Measurements from ENCODE around the gene WDR37. TPM values are rescaled to one million over a fixed set of nuclear protein-coding genes. Genes with fewer than 3 reads are reported as not detected.
"Not testable (repeated sequence)": the region's sequence is repeated elsewhere in the genome, so short reads cannot be mapped to it uniquely, and the experiment has no call there.

The WDR37 gene
- total RNA-seq, 1 donor from 2014 or later, result 10.9 TPM

DNA sequence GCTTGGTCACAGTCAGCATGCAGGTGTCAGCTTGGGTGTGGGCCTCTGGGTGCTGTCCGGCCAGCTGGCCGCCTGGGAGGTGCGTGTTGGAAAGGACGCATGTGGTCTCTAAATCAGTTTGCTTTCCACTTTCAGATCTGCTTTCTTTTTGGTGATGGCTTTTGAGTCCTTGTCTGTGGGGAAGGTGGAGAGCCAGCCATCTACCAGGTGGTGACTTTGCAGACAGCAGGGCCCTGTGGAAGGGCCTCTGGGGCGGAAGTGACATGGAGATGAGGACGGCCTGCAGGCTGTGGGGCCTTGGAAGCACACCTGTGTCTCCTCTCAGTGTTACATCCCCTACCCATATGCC lies 59.4 kb downstream of the WDR37 start:
- H3K27ac Mint-ChIP-seq (ENCODE audit: unreplicated experiment), result no peak overlapping the region
- H3K36me3 Mint-ChIP-seq (ENCODE audit: low read depth), result peaks cover 38% of the 10 kb centered on the region
- peaks cover 14% of the 10 kb centered on the region for H3K4me1 Mint-ChIP-seq (ENCODE audit: low read depth)

DNA sequence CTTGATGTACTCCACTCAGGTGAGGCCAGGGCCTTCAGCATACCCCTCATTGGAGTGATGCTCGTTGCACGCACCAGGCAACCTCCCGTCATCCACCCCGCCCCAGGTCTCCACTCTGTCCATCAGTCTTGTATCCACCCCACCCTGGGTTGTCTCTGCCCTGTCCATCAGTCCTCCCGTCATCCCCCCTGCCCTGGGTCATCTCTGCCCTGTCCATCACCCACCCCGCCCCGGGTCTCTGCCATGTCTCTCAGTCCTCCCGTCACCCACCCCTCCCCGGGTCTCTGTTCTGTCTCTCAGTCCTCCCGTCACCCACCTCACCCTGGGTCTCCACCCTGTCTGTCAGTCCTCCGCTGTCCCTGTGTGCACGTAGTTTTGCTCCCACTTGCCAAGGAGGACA lies 59.9 kb downstream of the WDR37 start:
- Mint-ChIP-seq H3K36me3 (ENCODE audit: low read depth) (peaks cover 38% of the 10 kb centered on the region), H3K4me1 (ENCODE audit: low read depth) (peaks cover 10% of the 10 kb centered on the region), H3K4me3 (ENCODE audit: unreplicated experiment) (no peak overlapping the region), H3K27ac (ENCODE audit: unreplicated experiment) (no peak overlapping the region), H3K27me3 (ENCODE audit: low read depth) (no peaks in the 10 kb centered on the region), H3K9me3 (ENCODE audit: low read depth) (no peaks in the 10 kb centered on the region)
- TF ChIP-seq, protein P1, sequence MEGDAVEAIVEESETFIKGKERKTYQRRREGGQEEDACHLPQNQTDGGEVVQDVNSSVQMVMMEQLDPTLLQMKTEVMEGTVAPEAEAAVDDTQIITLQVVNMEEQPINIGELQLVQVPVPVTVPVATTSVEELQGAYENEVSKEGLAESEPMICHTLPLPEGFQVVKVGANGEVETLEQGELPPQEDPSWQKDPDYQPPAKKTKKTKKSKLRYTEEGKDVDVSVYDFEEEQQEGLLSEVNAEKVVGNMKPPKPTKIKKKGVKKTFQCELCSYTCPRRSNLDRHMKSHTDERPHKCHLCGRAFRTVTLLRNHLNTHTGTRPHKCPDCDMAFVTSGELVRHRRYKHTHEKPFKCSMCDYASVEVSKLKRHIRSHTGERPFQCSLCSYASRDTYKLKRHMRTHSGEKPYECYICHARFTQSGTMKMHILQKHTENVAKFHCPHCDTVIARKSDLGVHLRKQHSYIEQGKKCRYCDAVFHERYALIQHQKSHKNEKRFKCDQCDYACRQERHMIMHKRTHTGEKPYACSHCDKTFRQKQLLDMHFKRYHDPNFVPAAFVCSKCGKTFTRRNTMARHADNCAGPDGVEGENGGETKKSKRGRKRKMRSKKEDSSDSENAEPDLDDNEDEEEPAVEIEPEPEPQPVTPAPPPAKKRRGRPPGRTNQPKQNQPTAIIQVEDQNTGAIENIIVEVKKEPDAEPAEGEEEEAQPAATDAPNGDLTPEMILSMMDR (IDR thresholded peaks at IDR 0.05), result no peak
- DNase-seq (ENCODE audit: low spot score), result no peak

More for the DNA sequence above, 59.4 kb downstream of the WDR37 start:
- no peak overlapping the region for H3K4me3 Mint-ChIP-seq (ENCODE audit: unreplicated experiment)
- TF ChIP-seq, protein P1 (IDR thresholded peaks at IDR 0.05), result no peak
- no peak for DNase-seq (ENCODE audit: low spot score)
- no peaks in the 10 kb centered on the region for H3K27me3 Mint-ChIP-seq (ENCODE audit: low read depth)
- H3K9me3 Mint-ChIP-seq (ENCODE audit: low read depth), result no peaks in the 10 kb centered on the region

DNA sequence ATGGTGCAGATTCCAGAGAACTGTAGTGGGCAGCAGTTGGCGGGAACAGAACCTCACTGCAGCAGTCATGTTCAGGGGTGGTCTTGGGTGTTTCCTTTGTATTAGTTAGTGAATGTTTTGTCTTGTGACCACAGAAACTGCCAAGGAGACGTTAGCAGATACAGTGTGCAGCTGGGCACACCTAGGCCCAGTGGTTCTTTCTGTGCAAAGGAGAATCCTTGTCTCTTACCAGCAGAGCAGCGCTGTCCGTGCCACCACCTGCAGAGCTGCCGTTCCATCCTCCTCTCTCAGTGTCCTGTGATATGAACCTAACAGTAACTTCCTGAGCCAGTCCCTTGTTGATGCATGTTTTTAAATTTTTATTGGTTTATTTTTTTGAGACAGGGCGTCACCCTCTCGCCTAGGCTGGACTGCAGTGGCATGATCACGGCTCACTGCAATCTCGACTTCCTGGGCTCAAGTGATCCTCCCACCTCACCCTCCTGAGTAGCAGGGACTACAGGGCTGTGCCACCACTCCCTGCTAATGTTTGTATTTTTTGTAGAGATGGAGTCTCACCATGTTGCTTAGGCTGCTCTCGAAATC lies 60.6 kb downstream of the WDR37 start:
- Mint-ChIP-seq H3K9me3 (ENCODE audit: low read depth) (no peaks in the 10 kb centered on the region), H3K27me3 (ENCODE audit: low read depth) (no peaks in the 10 kb centered on the region), H3K4me1 (ENCODE audit: low read depth) (peaks cover 2% of the 10 kb centered on the region), H3K36me3 (ENCODE audit: low read depth) (peaks cover 42% of the 10 kb centered on the region), H3K27ac (ENCODE audit: unreplicated experiment) (no peak overlapping the region), H3K4me3 (ENCODE audit: unreplicated experiment) (no peak overlapping the region)
- TF ChIP-seq, protein P1 (IDR thresholded peaks at IDR 0.05), result no peak
- no peak for DNase-seq (ENCODE audit: low spot score)

DNA sequence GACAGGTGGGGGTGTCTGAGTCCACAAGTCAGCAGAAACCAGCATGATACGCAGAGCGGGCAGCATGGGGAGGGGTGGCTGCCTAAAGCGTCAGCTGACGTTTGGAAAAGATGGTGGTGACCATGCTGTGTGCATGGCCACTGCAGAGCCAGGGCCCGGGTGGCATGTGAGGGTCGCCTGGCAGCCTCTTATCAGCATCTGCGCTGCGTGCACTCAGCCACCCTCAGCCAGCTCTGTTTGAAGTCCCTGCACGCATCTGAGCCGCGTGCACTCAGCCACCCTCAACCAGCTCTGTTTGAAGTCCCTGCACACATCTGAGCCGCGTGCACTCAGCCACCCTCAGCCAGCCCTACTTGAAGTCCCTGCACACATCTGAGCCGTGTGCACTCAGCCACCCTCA lies 61.5 kb downstream of the WDR37 start:
- DNase-seq (ENCODE audit: low spot score), result no peak
- peaks cover 41% of the 10 kb centered on the region for H3K36me3 Mint-ChIP-seq (ENCODE audit: low read depth)
- H3K4me3 Mint-ChIP-seq (ENCODE audit: unreplicated experiment), result no peak overlapping the region
- H3K4me1 Mint-ChIP-seq (ENCODE audit: low read depth), result peaks cover 1% of the 10 kb centered on the region
- no peaks in the 10 kb centered on the region for H3K27me3 Mint-ChIP-seq (ENCODE audit: low read depth)
- no peaks in the 10 kb centered on the region for H3K9me3 Mint-ChIP-seq (ENCODE audit: low read depth)
- no peak overlapping the region for H3K27ac Mint-ChIP-seq (ENCODE audit: unreplicated experiment)
- TF ChIP-seq, protein P1 (IDR thresholded peaks at IDR 0.05), result no peak

DNA sequence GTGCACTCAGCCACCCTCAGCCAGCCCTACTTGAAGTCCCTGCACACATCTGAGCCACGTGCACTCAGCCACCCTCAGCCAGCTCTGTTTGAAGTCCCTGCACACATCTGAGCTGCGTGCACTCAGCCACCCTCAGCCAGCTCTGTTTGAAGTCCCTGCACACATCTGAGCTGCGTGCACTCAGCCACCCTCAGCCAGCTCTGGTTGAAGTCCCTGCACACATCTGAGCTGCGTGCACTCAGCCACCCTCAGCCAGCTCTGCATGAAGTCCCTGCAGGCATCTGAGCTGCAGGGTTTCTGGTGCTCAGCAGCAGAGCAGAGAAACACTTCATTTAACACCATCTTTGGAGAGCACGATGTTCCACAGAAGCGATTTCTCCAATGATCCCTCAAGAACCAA lies 62.1 kb downstream of the WDR37 start:
- H3K4me3 Mint-ChIP-seq (ENCODE audit: unreplicated experiment); H3K27me3 Mint-ChIP-seq (ENCODE audit: low read depth); H3K9me3 Mint-ChIP-seq (ENCODE audit: low read depth); DNase-seq (ENCODE audit: low spot score); H3K4me1 Mint-ChIP-seq (ENCODE audit: low read depth); H3K27ac Mint-ChIP-seq (ENCODE audit: unreplicated experiment): not testable (repeated sequence)
- H3K36me3 Mint-ChIP-seq (ENCODE audit: low read depth), result peaks cover 41% of the 10 kb centered on the region

DNA sequence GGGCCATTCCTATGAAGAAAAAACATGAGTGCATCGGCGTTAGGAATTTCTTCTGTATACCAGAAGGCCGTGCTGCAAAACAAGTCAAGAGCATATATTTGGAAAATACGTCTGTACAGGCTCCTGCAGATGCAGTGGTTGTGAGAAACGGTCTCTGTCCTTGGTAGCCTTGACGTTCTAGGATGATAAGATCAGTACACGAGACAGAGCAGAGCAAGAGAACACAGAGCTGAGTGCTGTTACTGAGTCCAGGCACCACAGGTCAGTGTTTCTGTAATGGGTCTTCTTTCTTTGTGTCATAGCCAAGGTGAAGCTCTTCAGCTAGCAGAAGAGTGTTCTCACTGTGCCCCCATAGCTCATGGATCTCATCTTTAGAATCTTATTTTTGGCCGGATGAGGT lies 62.8 kb downstream of the WDR37 start:
- H3K27ac Mint-ChIP-seq (ENCODE audit: unreplicated experiment), result no peak overlapping the region
- no peak overlapping the region for H3K4me3 Mint-ChIP-seq (ENCODE audit: unreplicated experiment)
- TF ChIP-seq, protein P1 (IDR thresholded peaks at IDR 0.05), result no peak
- peaks cover 44% of the 10 kb centered on the region for H3K36me3 Mint-ChIP-seq (ENCODE audit: low read depth)
- no peaks in the 10 kb centered on the region for H3K27me3 Mint-ChIP-seq (ENCODE audit: low read depth)
- H3K4me1 Mint-ChIP-seq (ENCODE audit: low read depth), result peaks cover 10% of the 10 kb centered on the region
- no peaks in the 10 kb centered on the region for H3K9me3 Mint-ChIP-seq (ENCODE audit: low read depth)
- DNase-seq (ENCODE audit: low spot score), result no peak
